ENCODE data around the gene AKR1A1.
A peak's percentile ranks its signal among the peaks of the same experiment; 100 is the strongest.
"Not testable (repeated sequence)": the region's sequence is repeated elsewhere in the genome, so short reads cannot be mapped to it uniquely, and the experiment has no call there.

The AKR1A1 gene
- 22.9 to 68.8 reads per million in 2 donors for total RNA-seq

DNA sequence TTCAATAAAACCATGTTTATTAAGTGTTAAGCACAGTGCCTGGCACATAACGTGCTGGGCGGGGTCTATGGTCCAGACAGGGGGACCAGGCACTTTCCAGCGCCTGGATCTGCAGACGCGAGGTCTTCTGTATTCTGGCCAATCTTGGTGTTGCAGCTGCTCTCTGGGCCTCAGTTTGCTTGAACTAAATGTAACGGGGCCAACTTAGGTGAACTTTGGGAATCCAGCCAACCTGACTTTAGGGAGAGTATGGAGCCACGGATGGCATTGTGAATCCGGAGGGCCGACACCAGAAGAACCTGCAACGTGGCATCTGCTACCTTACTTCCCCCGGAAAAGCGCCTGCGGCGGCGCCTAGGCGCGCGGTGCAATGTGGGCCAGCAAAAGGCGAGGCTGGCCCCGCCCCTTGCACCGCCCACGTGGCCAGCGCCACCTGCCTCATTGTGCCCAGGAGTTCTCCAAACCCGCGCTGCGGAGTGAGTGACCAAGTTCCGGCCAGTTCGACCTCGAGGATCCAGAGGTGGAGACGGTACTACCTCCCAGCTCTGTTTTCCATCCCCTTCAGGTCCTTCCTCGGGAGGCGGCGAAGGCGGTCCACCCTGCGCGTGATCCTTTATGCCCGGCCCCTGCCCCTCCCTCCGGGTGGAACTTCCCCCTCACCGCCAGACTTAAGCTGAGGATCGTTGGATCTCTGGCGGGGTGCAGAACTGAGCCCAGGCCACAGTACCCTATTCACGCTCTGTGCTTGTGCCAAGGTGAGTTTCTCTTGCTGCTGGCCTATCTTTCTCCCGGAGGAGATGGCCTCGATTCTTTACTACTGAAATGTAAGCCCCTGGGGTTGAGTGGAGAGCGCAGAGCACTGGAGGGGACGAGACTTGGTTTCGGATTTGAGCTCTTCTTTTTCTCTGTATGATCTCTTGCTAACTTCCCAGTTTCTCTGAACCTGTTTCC lies at the start of gene AKR1A1:
Gene AKR1A1 (plus strand): TSS at position 426 of the 951 bp plus-strand sequence. CDS start 10,969 bp downstream, outside the sequence.
- peak; percentile 76 for DNase-seq

DNA sequence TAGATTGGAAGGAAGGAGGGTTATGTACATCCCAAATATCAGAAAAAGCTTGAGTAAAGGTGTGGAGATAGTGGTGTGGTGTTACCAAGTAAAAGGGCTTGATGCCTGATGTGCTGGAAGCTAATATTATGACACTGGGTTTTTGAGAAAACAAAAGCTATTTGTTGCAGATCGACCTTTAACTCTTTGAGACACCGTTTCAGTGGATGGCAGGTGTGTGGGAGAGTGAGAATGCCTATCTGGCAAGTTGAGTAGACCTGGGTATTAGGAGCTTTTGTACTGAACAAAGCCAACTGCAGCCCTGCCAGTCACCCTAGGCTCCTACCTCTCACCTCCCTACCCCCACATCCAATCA lies 49.1 kb upstream of the AKR1A1 start:
- no peak for DNase-seq

GRCh38 chr1:45503462-45504360 lies 46.9 kb upstream of the AKR1A1 start:
- no peak for DNase-seq

DNA sequence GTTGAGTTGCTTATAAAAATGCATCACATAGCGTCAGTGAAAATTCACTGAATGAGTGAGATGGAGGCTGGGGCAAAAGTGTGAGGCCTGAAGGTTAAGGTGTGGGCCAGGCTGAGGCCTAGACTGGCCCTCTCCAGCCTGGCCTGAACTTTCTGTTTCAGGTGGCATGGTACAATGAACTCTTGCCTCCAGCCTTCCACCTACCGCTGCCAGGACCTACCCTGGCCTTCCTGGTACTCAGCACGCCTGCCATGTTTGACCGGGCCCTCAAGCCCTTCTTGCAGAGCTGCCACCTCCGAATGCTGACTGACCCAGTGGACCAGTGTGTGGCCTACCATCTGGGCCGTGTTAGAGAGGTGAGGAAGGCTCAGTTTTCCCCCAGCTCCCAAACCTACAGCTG lies 43.4 kb upstream of the AKR1A1 start:
- no peak for DNase-seq

DNA sequence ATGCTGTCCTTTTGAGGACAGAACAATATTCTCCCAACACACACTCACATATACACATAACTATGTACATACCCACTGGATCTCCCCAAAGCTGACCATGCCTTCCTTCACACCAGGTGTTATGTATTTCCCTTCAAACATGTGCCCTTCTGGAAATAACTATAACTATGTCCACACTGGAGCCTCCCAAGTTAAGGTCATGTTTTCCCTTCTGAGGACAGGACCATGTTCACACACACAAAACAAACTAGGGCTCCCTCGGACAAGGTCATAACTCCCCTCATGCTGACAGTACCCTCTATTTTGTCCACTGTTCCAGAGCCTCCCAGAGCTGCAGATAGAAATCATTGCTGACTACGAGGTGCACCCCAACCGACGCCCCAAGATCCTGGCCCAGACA lies 42.7 kb upstream of the AKR1A1 start:
- DNase-seq = no peak

GRCh38 chr1:45508295-45509151 lies 42.1 kb upstream of the AKR1A1 start:
- no peak for DNase-seq

DNA sequence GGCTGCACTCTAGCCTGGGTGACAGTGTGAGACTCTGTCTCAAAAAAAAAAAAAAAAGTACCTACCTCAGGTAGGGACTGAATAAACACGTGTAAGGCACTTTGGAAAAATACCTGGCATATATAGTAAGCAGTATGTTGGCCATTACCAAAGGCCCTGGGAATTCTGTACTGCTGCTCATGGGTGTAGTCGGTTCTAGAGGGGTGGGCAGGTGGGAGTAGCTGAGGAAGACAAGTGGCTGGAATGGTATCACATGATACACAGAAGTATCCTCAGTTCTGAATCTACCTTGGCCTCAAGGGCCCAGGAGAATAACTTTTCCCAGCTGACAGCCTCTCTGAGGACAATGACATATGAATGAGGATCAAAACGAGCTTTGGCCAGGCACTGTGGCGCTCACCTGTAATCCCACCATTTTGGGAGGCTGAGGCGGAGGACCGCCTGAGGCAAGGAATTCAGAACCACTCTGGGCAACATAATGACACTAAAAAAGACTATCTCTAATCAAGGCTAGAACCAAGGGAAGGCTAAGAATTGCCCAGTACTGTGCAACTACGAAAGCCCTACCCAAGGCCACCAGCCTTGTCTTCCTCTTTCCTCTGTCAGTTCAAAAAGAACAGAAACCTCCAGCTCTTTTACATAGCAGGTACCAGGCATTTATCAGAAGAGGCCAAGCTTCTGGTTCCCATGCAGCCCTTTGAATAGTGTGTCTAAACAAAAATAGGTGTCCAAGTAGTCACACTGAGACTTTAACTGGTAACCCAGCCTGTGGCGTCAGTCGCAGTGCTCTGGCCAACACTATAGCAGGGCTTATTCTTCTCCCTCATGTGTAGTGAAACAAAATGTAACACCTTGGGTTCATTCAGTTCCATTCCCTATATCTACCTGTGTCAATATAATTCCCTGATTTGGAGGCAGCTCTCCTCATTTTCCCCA lies 40.3 kb upstream of the AKR1A1 start:
- DNase-seq = no peak

DNA sequence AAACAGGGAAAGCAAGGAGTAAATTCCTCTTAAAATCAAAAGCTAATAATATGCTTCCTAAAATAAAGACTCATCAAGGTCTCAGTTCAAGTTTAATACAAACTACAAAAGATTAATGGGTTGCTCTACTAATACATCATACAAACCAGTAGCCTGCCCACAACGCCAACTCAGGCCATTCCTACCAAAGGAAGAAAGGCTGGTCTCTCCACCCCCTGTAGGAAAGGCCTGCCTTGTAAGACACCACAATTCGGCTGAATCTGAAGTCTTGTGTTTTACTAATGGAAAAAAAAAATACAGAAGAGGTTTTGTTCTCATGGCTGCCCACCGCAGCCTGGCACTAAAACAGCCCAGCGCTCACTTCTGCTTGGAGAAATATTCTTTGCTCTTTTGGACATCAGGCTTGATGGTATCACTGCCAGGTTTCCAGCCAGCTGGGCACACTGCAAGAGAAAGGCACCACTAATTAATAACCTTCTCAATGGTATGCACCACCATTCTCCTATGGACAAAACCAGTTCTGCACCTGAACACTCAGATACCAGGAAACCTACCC lies 39.6 kb upstream of the AKR1A1 start:
- no peak for DNase-seq

GRCh38 chr1:45512641-45513054 lies 38.0 kb upstream of the AKR1A1 start:
- peak; percentile 44 for DNase-seq

GRCh38 chr1:45513532-45514260 lies 36.9 kb upstream of the AKR1A1 start:
- DNase-seq = not testable (repeated sequence)

DNA sequence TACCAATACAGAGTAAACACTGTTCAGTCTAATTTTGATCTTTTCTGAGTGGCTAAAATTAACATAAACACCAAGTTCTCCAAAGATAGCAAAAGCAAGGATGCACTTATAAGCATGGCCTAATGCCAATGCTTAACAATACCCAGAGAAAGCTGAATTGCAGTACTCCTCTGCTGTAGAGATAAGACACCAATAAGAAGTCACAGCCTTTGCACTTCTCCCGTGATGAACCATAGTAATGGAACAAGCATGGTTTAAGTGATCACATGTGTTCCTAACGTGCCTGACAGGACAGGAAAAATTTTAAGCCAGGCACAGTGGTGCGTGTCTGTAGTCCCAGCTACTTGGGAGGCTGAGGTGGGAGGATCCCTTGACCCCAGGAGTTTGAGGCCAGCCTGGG lies 34.6 kb upstream of the AKR1A1 start:
- DNase-seq = no peak

DNA sequence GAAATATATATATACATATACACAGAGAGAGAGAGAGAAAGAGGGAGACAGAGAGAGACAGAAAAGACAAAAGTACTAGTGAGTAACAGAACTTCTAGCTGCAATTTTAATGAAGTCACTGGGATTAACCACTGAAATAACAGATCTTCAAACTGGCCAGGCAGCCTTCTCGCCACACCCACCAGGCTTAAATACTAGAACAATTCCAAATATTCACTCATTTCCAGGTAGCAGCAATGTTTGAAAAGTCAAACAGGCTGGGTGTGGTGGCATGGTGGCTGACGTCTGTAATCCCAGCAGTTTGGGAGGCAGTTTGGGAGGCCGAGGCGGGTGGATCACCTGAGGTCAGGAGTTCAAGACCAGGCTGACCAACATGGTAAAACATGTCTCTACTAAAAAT lies 34.2 kb upstream of the AKR1A1 start:
- no peak for DNase-seq

DNA sequence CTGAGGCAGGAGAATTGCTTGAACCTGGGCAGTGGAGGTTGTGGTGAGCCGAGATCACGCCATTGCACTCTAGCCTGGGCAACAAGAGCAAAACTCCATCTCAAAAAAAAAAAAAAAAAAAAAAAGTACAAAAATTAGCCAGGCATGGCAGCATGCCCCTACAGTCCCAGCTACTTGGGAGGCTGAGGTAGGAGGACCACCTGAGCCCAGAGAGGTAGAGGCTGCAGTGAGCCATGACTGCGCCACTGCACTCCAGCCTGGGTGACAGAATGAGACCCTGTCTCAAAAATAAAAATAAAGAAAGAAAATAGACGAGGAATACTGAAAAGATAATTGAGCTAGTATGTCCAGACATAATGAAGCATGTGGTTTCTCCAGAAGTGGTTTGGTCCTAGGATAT lies 32.3 kb upstream of the AKR1A1 start:
- not testable (repeated sequence) for DNase-seq

DNA sequence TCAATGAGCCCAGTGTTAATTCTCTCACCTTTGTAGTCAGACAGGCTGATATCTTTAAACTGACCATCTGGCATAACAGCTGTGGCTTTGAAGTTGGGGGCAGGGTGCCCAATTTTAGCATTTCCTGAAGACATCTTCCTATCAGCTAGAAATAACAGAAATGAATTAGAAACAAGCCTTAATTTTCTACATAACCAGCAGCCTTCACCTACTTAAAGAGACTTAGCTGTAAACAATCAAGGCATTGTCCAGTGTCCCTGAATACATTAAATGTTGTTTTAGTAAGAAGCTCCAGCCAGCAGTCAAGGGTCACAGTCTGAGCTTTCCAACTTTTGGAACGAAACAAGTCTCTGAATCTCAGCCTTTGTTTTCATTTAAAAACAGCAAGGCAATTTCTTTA lies 31.7 kb upstream of the AKR1A1 start:
- no peak for DNase-seq

- DNase-seq = not testable (repeated sequence)
These were observed 30.9 kb upstream of the AKR1A1 start for GRCh38 chr1:45519774-45520173.

- peak; percentile 96 for DNase-seq
These were observed 29.0 kb upstream of the AKR1A1 start, which contains the start of gene PRDX1 for GRCh38 chr1:45521413-45522323. TSS of gene PRDX1 (minus strand) at chr1:45521884. CDS start at chr1:45519043, 2,841 bp downstream.

DNA sequence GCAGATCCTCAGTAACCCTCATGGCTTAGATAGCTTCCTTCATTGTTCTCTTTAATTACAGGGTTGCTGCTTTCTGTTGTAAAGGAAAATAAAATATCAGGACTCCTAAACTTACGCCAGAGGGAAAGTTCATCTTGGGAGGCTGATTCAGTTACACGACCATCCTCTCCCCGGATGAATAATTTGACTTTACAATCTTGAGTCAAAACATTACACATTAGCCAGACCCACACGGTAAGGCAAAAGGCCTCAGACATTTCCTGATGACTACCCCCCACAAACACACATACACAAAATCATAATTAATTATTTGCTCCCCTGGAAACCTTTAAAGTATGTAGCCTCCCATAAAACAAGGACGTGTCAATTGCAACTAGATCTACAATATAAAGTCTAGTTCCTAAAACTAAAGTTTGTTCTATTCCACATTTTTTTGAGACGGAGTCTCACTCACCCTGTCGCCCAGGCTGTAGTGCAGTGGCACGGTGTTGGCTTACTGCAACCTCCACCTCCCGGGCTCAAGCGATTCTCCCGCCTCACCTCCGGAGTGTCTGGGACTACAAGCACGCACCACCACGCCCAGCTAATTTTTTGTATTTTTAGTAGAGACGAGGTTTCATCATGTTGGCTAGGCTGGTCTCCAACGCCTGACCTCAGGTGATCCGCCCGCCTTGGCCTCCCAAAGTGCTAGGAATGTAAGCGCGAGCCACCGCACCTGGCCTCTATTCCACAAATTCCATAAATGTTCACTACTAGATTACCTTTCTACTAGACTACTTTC lies 28.1 kb upstream of the AKR1A1 start:
- no peak for DNase-seq

DNA sequence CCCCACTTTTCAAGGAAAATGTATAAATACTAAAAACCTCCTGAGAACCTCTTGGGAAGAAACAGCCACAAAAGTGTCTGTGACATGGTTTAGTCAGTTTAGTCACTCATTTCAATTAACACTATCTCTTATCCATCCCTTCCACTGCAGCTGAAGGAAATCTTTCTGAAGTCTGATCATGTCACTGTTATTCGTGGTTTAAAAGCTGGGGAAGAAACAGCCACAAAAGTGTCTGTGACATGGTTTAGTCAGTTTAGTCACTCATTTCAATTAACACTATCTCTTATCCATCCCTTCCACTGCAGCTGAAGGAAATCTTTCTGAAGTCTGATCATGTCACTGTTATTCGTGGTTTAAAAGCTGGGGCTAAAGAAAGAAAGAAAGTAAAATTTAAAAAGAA lies 27.1 kb upstream of the AKR1A1 start:
- not testable (repeated sequence) for DNase-seq
